GM18498 (cell line): ENCODE data around the gene ARHGAP6.
"Not testable (repeated sequence)": the region's sequence is repeated elsewhere in the genome, so short reads cannot be mapped to it uniquely, and the experiment has no call there.

ENCODE experiments used
- ATAC-seq: cut with Tn5 transposase; IDR thresholded peaks from one replicate; pipeline ENCODE4 v1.9.1; 2021; ENCODE audit warnings: mild to moderate bottlenecking, moderate library complexity; ENCODE audit not compliant: unreplicated experiment

The ARHGAP6 gene

DNA sequence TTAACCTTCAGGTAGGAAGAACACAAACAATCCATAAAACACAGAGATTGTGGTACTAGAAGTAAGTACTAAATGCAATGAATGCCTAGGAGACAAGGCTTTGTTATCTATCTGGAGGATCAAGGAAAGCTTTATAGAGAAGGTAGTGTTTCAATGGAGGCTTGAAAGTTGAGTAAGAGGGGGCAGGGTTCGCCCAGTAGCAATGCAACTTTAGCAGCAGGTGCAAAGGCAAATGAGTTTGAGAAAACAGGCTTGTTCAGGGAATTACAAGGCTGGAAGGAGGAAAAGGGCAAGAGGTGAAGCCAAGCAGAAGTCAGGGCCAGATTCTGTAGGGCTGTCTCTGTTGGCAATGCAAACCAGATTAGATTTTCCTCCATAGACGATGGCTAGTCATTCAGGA lies 408.0 kb downstream of the ARHGAP6 start:
- no peak for ATAC-seq

DNA sequence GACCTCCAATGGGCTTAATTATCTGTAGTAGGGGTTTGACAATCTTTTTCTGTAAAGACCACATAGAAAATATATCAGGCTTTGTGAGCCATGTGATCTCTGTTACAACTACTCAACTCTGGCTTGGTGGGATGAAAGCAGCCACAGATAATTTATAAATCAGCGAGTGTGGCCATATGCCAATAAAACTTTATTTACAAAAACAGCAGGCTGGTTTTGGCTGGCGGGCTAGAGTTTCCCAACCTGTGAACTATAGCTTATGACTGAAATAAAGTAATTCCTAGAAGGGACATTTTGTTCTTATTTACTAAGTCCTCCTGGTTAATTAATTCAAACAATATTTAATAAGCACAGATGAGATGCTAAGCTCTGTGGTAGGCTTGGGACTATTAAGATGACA lies 408.4 kb downstream of the ARHGAP6 start:
- ATAC-seq, result no peak

DNA sequence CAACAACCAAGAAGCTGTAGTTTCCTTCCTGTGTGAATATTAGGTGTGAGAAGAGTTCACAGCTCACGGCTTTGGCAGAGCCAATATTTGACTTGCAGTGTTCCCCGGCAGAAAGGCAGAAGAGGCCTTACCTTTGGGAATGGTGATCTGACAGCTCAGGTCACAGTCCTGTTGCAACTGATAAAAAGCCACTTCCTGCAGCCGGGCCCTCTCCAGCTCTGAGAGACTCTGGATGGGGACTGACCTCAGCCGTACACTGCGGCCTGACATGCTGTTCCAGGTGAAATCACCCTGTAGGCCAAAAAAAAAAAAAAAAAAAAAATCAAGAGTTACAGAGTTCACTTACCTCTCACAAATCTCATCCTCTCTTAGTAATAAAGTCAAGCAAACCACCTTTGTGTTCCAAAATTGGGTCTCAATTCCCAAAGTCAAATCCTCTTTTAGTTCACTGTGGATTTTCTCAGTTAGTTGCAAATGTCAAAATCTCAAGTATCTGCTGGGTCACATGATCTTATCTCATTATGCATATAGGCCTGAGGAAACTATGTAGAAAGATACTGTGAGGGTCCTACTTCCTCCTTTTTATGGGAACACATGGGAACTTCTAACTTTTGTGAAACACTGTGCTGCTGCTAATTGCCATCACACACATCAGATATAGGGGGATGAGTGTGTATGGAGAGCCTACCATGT lies 411.2 kb downstream of the ARHGAP6 start:
- no peak for ATAC-seq

DNA sequence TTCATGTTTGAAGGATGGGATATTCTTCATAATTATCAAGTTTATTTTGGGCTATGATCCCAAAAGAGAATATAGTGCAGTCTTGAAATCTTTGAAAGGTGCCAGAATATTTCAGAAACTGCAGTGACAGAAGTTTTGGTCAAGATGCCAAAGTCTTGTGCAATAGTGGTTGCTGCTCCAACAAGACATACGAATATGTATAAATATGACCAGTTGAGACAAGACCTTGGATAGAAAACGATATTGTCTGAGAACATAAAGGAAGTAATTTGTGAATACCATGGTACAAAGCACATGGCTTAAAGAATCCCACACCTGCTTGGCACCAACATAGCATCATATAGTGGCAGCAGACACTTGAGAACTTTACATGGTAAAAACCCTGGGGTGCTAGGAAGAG lies 421.1 kb downstream of the ARHGAP6 start:
- ATAC-seq, result no peak

DNA sequence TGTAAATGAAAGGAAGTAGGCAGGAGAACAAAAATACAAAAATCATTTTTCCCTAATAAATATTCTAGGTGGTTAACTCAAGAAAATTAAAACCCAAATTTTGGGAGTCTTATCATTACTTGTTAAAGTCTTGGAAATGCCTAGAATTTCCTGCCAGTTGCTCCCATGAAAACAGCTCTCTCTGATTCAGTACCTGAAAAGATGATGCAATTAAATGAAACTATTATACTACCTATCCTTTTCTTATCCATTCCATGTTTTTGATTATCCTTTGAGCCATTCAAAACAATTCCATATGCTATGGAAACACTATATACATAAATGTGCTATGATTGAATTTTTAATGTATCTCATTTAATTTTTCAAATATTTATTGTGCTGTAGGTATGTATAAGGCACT lies 423.0 kb downstream of the ARHGAP6 start:
- no peak for ATAC-seq

DNA sequence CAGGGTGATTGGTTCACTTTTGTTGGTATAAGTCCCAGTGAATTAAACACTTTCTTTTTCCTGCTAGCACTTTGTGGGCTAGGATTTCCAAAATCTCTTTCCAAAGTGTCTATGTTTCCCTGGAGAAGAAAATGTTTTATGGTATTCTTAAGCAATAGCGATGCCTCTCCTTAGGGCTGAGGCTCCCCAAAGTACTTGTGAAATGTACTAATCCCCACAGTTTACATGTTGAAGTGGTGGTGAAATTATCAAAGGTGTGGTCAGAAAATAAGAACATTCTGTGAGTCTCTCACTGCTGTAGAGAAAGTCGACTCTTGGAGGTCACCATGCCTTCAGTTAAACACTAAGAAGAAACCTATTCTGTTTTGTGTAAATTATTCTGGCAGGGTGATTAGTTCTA lies 424.0 kb downstream of the ARHGAP6 start:
- ATAC-seq, result no peak

DNA sequence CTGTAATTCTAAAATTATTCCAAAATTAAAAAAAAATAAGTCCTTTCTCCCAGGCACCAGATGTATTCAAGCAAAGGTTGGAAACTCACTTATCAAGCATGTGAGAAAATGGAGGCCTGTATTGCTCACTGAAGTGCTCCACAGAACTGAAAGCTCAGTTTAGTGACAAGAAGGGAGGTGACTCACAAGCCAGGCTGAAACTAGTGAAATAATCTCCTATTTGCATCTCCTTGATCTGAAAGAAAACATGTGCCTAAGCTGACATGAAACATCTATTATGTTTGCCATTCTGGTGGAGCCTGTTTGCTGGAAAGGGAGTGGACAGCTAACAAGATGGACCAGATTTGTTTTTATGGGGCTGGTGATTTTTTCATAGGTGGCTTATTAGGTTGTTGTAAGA lies 426.5 kb downstream of the ARHGAP6 start:
- peak; percentile 94 for ATAC-seq

DNA sequence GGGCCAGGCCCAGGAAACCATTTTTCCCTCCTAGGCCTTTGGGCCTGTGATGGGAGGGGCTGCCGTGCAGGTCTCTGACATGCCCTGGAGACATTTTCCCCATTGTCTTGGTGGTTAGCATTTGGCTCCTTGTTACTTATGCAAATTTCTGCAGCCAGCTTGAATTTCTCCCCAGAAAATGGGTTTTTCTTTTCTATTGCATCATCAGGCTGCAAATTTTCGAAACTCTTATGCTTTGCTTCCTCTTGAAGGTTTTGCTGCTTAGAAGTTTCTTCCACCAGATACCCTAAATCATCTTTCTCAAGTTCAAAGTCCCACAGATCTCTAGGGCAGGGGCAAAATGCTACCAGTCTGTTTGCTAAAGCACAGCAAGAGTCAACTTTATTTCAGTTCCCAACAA lies 430.3 kb downstream of the ARHGAP6 start:
- ATAC-seq, result not testable (repeated sequence)

DNA sequence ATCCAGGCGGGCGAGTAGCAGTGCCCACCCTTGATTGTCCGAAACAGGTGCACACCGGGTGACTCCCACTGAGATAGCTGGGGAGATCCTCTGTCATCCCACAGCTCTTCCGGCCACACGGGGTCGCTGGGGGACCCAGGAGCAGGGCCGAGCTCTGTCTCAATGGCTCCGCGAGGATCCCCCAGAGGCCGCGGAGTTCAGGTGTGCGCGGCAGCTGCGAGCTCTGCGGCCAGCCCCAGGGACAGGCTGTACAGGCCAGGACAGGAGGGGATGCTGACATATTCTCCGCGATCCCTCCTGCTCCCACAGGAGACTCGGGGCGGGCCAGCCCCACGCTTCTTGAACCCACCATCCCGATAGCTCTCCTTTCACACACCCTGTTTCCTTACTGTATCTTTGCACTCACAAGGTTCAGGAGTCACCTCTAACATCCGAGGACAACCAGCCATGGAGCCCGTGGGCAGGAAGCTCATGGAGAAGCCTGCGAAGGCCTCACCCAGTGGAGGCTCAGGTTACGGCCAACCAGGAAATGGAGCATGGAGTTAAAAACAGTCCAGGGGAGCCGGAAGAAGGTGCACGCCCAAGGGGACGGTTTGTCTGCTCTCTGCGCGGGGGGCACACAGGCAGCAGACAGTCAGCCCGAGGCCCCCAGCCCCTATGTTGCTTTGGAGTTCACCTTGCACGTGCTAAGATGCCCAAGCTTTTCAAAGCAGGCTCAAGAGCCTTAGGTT lies 450.4 kb downstream of the ARHGAP6 start:
- no peak for ATAC-seq

DNA sequence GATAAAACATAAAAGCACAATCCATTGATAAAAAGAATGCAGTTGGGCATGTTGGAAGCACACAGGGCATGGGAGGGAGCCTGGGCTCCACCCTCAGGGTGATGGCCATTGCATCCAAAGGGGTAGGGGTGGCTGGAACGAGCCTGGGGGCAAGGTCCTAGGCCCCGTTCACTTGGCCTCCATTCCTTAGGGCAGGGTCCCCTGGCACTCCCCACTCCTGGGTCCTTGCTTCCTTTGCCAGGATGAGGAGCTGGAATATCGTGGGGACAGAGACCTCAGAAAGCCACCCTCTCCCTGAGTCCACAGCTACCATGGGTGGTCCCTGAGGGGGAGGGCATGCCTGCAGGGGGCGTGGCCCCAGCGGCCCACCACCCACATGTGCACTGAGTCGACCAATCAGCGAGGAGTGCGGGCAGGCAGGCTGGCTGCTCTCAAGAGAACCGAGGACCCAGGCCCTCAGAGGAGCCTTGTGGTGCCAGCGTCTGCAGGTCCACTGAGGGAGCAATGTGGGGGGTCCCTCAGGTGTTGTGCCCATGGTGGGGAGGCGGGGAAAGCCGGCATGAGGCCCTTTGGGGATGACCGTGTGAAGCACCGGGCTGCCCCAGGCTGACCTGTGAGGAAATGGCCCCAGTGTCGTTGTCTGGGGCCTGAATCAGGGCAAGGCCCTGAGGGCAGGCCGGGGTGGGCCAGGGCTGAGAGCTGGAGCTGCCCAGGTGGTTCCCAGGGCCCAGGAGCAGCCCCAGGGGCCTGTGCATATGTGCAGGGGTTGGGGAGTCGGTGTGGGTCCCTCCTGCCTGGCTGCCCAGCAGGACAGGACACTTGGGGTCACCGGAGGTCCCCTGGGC lies 451.2 kb downstream of the ARHGAP6 start:
- ATAC-seq, result no peak

DNA sequence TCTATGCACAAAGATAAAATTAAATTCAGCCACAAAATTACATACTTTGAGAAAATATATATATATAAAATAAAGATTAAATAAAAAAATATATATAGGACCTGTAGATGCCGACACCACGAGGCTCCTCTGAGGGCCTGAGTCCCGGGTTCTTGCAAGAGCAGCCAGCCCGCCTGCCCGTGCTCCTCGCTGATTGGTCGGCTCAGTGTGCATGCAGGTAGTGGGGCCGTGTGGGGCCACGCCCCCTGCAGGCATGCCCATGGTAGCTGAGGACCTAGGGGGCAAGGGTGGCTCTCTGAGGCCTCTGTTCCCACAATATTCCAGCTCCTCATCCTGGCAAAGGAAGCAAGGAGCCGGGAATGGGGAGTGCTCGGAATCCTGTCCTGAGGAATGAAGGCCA lies 453.0 kb downstream of the ARHGAP6 start:
- ATAC-seq, result no peak

DNA sequence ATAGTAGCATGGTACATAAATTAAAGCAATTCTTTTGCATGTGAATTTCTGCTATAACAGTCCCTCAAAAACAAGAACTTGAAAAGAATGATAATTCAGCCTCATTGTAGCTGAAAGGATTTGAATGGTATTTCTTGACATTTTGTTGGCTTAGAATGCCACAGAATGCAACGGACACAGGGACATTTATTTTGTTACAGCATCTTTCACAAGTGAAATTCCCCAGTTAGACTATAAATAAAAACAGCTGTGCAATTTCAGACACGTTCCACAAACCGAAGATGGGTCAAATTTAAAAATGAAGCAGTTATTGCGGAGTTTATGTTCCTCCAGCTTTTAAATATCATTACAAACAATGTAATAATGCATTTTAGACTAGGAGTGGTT lies 455.3 kb downstream of the ARHGAP6 start:
- no peak for ATAC-seq

DNA sequence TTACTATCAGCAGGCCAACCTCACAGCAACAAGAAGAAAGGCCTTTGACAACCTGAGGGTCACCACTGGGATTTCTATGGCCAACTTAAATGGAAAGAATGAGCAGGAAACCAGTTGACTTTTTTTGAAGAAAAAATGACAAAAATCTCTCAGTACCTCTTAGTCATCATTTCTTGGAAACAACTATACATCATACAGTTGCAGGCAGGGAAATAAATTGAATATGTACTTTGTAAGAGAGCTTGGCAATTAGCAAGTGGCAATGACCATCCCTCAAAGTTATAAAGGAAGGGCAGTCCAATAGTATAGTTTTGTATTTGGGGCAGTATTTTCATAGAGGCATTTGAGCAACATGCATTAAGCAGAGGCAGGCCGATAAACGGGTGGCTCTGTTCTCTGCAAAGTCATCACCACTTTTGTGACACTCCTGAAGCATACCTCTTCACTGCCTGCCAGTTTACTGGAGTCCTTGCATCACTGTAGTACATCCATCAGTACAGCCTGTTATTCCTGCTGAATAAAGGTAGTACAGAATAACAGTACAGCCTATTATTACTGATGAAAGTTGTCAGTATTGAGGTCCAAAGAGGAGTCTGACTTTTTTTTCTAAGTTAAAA lies 455.8 kb downstream of the ARHGAP6 start:
- ATAC-seq, result no peak

DNA sequence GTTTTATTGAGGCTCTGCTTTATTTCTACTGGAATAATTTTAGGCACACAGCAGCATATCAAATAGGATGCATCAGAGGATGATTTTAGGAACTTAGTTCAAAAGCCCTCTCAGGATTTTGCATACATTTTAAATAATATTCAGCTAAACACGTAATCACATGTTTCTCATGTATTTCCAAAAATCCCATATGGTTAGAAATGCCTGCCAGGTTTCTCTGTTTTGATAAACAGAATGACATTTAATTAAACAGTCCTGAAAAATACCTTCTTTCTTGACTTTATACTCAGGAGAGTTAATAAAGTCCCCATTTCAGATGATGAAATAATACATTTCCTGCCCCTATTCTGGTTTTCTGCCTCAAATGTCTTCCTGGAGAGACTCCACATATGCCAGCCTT lies 459.0 kb downstream of the ARHGAP6 start:
- no peak for ATAC-seq

DNA sequence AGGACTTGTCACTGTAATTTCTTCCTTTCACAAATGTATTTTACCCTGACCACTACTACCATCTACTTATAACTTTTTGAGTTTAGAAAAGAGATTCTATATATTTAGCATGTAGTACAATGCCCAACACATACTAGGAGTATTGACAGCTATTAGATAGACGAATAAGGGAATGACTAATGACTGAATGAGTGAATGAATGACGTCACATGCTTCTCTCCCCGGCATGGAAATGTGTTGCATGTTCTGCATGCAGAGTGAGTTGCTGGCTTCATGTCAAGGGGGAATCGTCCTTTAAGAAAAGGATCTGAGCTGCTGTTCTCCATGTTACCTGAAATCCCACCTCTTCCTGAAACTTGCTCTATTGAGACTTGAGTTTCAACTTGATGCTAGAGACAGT lies 459.9 kb downstream of the ARHGAP6 start:
- ATAC-seq, result no peak

DNA sequence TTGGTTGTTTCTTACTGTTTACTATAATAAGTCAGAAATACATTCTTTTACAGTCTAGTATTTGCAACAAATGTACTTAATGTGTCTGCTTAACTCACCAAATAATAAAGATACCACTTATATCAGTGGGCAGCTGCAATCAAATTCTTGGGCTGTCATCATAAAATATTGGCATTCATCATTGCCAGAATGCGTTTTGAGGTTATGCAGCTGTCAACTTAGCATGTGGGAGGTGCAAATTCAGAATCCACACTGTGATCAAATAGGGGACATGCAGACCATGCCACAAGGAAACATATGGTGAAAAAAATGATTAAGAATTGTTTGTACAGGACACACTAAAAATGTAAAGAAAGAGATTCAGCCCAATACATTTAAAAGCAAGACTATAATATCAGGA lies 468.0 kb downstream of the ARHGAP6 start:
- ATAC-seq, result no peak

DNA sequence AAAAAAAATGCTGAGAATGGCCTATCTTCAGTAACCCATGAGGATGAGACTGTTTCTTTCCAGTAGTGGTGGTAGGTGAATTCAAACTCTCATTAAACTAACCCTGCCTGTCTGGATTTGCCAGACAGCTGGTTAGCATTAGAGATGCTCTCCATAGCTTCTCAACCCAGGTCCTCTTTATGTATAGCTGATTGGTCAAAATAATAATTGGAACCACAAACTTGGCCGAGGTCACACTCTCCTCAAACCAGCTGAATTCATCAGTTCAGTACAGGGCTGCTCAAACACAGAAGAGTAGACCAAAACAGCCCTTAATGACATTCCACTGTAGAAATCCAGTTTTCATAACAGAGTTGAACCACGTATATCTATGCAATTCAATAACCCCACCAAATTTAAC lies 469.2 kb downstream of the ARHGAP6 start:
- ATAC-seq, result no peak

DNA sequence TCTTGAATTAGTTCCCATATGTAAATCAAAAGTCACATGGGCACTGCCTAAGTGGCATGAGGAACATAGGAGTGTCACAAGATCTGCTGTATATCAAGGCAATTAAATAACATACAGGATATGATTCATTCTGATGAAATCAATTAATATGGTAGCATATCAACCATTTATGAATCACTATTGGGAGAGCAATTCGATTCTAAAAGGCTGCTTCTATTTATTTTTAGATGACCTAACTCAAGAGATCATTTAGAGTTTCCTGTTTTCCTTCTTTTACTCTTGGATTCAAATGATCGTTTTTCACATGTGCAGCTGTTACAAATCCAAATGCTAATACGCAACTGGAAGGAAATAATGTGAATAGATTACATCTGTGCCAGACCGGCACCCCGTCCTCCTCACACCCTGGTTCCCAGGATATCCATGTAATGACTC lies 472.7 kb downstream of the ARHGAP6 start:
- ATAC-seq, result no peak

DNA sequence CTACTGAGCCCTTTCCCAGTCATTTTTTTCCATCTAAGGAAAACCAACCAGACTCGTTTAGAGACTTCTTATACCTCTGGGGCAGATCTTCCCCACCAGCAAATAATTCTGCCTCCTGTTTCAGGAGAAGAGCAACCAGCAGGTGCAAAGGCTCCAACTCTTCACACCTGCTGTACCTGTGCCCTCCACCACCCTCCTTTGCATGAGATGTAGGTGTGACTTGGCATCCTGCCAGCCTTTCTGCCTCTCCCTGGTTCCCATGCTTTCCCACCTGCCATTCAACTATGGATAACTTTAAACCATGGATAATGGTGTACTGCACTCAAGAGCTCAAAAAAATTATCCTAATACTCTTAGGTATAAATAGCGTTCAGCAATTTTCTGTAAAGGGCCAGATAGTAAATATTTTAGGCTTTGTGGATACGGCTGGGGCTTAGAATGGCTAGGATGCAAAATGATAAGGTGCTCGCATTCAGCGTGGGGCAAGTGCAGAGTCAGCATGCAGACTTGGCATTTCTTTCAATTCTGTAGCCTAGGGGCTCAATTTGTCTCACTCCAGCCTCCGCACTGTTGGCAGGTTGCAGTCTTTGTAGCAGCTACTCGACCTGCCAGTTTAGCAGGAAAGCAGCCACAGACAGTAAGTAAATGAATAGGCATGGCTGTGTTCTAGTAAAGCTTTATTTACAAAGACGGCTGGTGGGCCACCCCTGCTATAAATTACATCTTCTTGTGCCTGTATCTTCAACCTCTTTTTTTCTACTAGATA lies 474.8 kb downstream of the ARHGAP6 start:
- ATAC-seq, result no peak

DNA sequence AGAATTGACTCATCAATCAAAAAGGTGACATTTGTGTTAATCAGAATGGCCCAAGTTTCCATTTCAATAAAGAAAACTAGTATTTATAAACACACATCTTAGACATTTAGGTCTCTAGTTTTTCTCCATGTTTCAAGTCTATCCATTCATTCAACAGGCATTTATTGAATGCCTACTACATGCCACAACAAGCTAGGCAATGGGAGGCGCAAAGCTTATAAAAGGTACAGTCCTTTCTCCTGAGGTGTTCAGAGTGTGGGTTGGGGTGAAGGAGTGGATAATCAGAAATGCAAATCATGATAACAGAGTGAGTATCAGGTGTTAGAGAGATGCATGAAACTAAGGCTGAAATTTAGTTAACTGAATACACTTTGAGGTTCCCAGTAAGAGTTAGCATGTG lies 476.6 kb downstream of the ARHGAP6 start:
- no peak for ATAC-seq

DNA sequence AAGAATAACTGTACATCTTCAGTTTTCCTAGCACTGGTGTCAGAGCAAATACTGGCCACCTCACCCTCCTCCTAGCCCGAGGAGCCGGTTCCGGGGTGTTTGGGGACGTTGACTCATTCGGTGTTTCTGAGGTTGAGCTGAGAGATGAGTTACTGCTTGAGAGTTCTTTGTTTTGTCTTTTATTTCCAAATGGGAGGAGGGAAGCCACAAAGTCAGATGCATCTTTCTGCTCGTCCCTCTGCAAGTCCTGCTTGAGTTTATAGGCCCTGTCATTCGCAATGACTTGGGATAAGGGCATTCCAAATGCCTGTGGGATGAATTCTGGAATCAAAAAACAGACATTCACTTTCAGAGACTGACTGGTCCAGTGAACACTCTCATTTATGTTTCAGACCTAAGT lies 477.1 kb downstream of the ARHGAP6 start:
- ATAC-seq, result no peak
